ENCODE measurements around the gene GAA. TPM values are rescaled to one million over a fixed set of nuclear protein-coding genes. Genes with fewer than 3 reads are reported as not detected.

Gene GAA
- total and polyA plus RNA-seq, 2 of the 13 experiments (the other 11 are each of a cell fraction or from before 2014, with no cell fraction given) = 21.6 to 36.4 TPM

DNA sequence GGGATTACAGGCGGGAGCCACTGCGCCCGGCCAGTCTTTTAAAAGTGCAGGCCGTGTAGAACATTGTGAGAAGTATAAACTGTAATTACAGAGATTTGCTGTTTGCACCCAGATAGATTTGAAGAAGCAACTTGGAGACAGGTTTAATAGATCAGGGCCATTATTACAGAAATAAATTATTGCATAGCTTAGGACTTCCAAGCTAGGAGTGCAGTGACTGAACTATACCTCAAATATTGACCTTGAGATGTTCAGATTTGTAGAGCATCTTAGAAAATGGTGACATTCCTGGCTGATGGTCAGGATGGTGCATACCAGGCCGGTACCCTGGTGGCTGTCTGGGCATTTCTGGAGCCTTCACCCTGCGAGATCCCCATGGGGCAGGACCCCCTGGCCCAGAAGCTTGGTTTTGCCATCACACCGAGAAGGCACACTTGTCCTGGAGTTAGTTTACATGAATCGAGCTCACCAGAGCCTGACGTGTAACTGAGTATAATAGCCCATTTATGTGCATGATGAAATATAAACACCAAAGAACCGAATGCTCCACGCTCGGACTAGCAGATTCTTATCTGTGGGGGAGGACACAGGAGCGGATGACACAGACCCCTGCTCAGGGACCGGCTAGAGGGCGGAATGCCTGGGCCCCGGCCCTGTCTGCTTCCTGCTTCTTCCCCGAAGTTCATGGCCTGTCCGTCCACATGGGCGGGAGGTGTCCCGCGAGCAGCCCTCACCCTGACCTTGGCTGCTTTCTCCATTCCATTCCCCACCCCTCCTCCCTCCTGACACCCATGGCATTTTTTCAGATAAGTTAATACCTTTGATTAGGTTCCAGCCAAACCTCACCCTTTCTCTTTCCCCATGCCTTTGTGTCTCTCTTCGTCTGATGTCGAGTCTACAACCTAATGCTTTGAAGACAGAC, 32.8 kb upstream of the GAA start (continued):
- TF ChIP-seq, protein P1, sequence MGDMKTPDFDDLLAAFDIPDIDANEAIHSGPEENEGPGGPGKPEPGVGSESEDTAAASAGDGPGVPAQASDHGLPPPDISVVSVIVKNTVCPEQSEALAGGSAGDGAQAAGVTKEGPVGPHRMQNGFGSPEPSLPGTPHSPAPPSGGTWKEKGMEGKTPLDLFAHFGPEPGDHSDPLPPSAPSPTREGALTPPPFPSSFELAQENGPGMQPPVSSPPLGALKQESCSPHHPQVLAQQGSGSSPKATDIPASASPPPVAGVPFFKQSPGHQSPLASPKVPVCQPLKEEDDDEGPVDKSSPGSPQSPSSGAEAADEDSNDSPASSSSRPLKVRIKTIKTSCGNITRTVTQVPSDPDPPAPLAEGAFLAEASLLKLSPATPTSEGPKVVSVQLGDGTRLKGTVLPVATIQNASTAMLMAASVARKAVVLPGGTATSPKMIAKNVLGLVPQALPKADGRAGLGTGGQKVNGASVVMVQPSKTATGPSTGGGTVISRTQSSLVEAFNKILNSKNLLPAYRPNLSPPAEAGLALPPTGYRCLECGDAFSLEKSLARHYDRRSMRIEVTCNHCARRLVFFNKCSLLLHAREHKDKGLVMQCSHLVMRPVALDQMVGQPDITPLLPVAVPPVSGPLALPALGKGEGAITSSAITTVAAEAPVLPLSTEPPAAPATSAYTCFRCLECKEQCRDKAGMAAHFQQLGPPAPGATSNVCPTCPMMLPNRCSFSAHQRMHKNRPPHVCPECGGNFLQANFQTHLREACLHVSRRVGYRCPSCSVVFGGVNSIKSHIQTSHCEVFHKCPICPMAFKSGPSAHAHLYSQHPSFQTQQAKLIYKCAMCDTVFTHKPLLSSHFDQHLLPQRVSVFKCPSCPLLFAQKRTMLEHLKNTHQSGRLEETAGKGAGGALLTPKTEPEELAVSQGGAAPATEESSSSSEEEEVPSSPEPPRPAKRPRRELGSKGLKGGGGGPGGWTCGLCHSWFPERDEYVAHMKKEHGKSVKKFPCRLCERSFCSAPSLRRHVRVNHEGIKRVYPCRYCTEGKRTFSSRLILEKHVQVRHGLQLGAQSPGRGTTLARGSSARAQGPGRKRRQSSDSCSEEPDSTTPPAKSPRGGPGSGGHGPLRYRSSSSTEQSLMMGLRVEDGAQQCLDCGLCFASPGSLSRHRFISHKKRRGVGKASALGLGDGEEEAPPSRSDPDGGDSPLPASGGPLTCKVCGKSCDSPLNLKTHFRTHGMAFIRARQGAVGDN (CRISPR knock-in tag; IDR thresholded peaks at IDR 0.05) = peak; percentile 86
- TF ChIP-seq ZNF724P (CRISPR knock-in tag; IDR thresholded peaks at IDR 0.05; ENCODE audit: borderline replicate concordance) (no peak), ZNF329 (CRISPR knock-in tag; IDR thresholded peaks at IDR 0.05; ENCODE audit: low read depth) (no peak), ZNF326 (CRISPR knock-in tag; IDR thresholded peaks at IDR 0.05; ENCODE audit: borderline replicate concordance) (no peak), NR2F6 (IDR thresholded peaks at IDR 0.05) (0 out of 2 replicates have a peak, but pooled peaks have one; percentile 55), NR2F6 (CRISPR knock-in tag; IDR thresholded peaks at IDR 0.05) (peak; percentile 62), BCL6 (CRISPR knock-in tag; IDR thresholded peaks at IDR 0.05) (peak; percentile 88), ZNF337 (CRISPR knock-in tag; IDR thresholded peaks at IDR 0.05; ENCODE audit: borderline replicate concordance, low read depth) (no peak), NFATC3 (CRISPR knock-in tag; IDR thresholded peaks at IDR 0.05) (no peak), MXD3 (CRISPR knock-in tag; IDR thresholded peaks at IDR 0.05) (no peak), NFIC (IDR thresholded peaks at IDR 0.05; ENCODE audit: low read length) (no peak), EEA1 (CRISPR knock-in tag; IDR thresholded peaks at IDR 0.05; ENCODE audit: borderline replicate concordance) (no peak), ZNF580 (CRISPR knock-in tag; IDR thresholded peaks at IDR 0.05; ENCODE audit: borderline replicate concordance, low read depth) (peak; percentile 63; the same call in 1 of the 2 replicates), THAP9 (CRISPR knock-in tag; IDR thresholded peaks at IDR 0.05; ENCODE audit: borderline replicate concordance) (no peak), GABPB1 (CRISPR knock-in tag; IDR thresholded peaks at IDR 0.05) (peak; percentile 60), NCOA1 (CRISPR knock-in tag; IDR thresholded peaks at IDR 0.05) (no peak), ZNF619 (CRISPR knock-in tag; IDR thresholded peaks at IDR 0.05) (no peak)
- TF ChIP-seq, protein P2, sequence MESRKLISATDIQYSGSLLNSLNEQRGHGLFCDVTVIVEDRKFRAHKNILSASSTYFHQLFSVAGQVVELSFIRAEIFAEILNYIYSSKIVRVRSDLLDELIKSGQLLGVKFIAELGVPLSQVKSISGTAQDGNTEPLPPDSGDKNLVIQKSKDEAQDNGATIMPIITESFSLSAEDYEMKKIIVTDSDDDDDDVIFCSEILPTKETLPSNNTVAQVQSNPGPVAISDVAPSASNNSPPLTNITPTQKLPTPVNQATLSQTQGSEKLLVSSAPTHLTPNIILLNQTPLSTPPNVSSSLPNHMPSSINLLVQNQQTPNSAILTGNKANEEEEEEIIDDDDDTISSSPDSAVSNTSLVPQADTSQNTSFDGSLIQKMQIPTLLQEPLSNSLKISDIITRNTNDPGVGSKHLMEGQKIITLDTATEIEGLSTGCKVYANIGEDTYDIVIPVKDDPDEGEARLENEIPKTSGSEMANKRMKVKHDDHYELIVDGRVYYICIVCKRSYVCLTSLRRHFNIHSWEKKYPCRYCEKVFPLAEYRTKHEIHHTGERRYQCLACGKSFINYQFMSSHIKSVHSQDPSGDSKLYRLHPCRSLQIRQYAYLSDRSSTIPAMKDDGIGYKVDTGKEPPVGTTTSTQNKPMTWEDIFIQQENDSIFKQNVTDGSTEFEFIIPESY (CRISPR knock-in tag; IDR thresholded peaks at IDR 0.05) = peak; percentile 47

Measured in HepG2 (cell line).